H1 (cell line): ENCODE measurements around the gene ALDOA. TPM values are rescaled to one million over a fixed set of nuclear protein-coding genes. Genes with fewer than 3 reads are reported as not detected.

Experiments
- ATF2 ChIP-seq: IDR thresholded peaks from 2 replicates; pipeline ENCODE4 v1.6.1; 2012; ENCODE audit warnings: low read length, inconsistent platforms
- ATF3 ChIP-seq: IDR thresholded peaks from 2 replicates; pipeline ENCODE4 v1.6.1; 2011; ENCODE audit warnings: low read depth, mild to moderate bottlenecking, low read length; ENCODE audit not compliant: insufficient read depth
- CEBPB ChIP-seq: IDR thresholded peaks from 2 replicates; pipeline ENCODE4 v1.6.1; 2012; ENCODE audit warnings: low read depth, low read length
- CHD7 ChIP-seq: fragments of 300-600 bp; sonication (generic); IDR thresholded peaks from 2 replicates; pipeline ENCODE4 v1.7.1; 2012; ENCODE audit warnings: low read length, moderate library complexity, mild to moderate bottlenecking, inconsistent platforms; ENCODE audit not compliant: insufficient replicate concordance
- FOSL1 ChIP-seq: IDR thresholded peaks from 2 replicates; pipeline ENCODE4 v1.6.1; 2011; ENCODE audit warnings: mild to moderate bottlenecking, low read depth, low read length, moderate library complexity; ENCODE audit not compliant: insufficient read depth
- GTF2F1 ChIP-seq: IDR thresholded peaks from 2 replicates; pipeline ENCODE4 v1.6.1; 2012; ENCODE audit warnings: low read depth, low read length, improper control_type of control experiment, borderline replicate concordance
- NRF1 ChIP-seq: IDR thresholded peaks from 2 replicates; pipeline ENCODE4 v1.6.1; 2011; ENCODE audit warnings: mild to moderate bottlenecking, low read depth, low read length, improper control_type of control experiment
- RBBP5 ChIP-seq: IDR thresholded peaks from 2 replicates; pipeline ENCODE4 v1.7.1; 2012; ENCODE audit warnings: low read depth, mild to moderate bottlenecking, inconsistent platforms, low read length, moderate library complexity, borderline replicate concordance
- SIX5 ChIP-seq: IDR thresholded peaks from 2 replicates; pipeline ENCODE4 v1.6.1; 2011; ENCODE audit warnings: mild to moderate bottlenecking, low read depth, low read length
- SRF ChIP-seq: IDR thresholded peaks from 2 replicates; pipeline ENCODE4 v1.6.1; 2011; ENCODE audit warnings: mild to moderate bottlenecking, low read depth, low read length, moderate library complexity
- polyA plus RNA-seq, 7 experiments: library from polyadenylated mRNA; depleted of rRNA in 3 of 7; stranded (reverse) in 5 of 7; unstranded in 2 of 7; fragments of >200 nt in 5 of 7; fragments of 200-250 nt in 2 of 7; gene quantifications; 1 replicate in 5 of 7; 2 replicates in 1 of 7; 4 replicates in 1 of 7; pipeline versions ENCODE4 v1.2.1 to v1.2.3, GENCODE V29; 2011 to 2013; ENCODE audit warnings: missing spikeins in 2 of 7, mixed read lengths in 2 of 7
- total RNA-seq: library from RNA; stranded (reverse); fragmentation: NEBNext Ultra II Directional; extraction: Animal tissue kit (Norgen Biotek cat#: 25700); gene quantifications from 2 replicates; pipeline ENCODE4 v1.2.1, GENCODE V29; 2021

ALDOA gene
- total and polyA plus RNA-seq, 2 of the 8 experiments (the other 6 are each of a cell fraction or from before 2014, with no cell fraction given) = 1,072 to 1,083 TPM

- TF ChIP-seq CHD7 (no peak), RBBP5 (no peak), FOSL1 (no peak), ATF2 (no peak), SRF (no peak), SIX5 (no peak), GTF2F1 (no peak), NRF1 (no peak), CEBPB (no peak), ATF3 (no peak)
Observed at GRCh38 chr16:30054451-30054850, 11.1 kb upstream of the ALDOA start (continued).
